Right atrium auricular region (tissue), 2 donors: ENCODE results near the gene ROBO2. TPM values are rescaled to one million over a fixed set of nuclear protein-coding genes. Genes with fewer than 3 reads are reported as not detected.

Source experiments
- DNase-seq: peaks from one replicate; pipeline ENCODE4 v3.0.0-alpha.2; 2019; ENCODE audit warnings: low spot score
- H3K27ac ChIP-seq, 2 donors: fragments of 200-600 bp; sonication (generic); 1 replicate in 1 of 2; 2 replicates in 1 of 2; pipeline ENCODE4 v1.5.1; 2016 to 2019
- H3K27me3 ChIP-seq, 2 donors: fragments of 200-600 bp; sonication (generic); one replicate each; pipeline versions ENCODE4 v1.5.1 to v1.6.0; 2017 to 2019
- H3K36me3 ChIP-seq: fragments of 200-600 bp; sonication (generic); one replicate; pipeline ENCODE4 v1.5.1; 2016
- H3K4me1 ChIP-seq, 2 donors: fragments of 200-600 bp; sonication (generic); one replicate each; pipeline versions ENCODE4 v1.5.1 to v1.6.0; 2017 to 2019
- H3K4me3 ChIP-seq, 2 donors: fragments of 200-600 bp; sonication (generic); 1 replicate in 1 of 2; 2 replicates in 1 of 2; pipeline ENCODE4 v1.5.1; 2017 to 2019; ENCODE audit warnings: mild to moderate bottlenecking in 1 of 2, moderate library complexity in 1 of 2
- H3K9me3 ChIP-seq, 2 donors: fragments of 200-600 bp; sonication (generic); one replicate each; pipeline ENCODE4 v1.5.1; 2019
- total RNA-seq, 2 donors: library from RNA; depleted of rRNA; stranded (reverse); fragments of >200 nt; gene quantifications; one replicate each; pipeline ENCODE4 v1.1.0, GENCODE V29; 2016
- TF ChIP-seq, protein P1 (sequence below), 2 donors: fragments of 200-600 bp; sonication (generic); IDR thresholded peaks; one replicate each; pipeline ENCODE4 v1.5.1; 2019; ENCODE audit warnings: antibody characterized with exemption in 2 of 2

Gene ROBO2
- total RNA-seq, 2 donors from 2014 or later: 2.5 TPM; not detected in 1

DNA sequence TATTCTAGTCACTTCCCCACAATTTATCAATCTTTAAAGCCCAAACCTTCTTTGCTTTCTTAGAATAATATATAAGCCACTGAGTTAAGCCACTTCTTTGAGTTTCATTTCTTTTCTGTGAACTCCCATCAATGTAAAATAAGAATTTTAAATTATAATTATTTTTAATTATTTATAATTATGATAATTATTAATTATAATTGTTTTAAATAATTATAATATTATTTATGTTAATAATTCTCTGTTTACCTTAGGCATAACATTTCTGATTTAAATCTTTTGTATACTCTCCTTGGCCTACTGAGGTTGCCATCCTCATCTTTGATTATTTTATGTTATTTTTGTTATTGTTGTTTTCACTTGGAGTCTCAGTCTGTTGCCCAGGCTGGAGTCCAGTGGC is 644.2 kb downstream of the ROBO2 start:
- TF ChIP-seq, protein P1, sequence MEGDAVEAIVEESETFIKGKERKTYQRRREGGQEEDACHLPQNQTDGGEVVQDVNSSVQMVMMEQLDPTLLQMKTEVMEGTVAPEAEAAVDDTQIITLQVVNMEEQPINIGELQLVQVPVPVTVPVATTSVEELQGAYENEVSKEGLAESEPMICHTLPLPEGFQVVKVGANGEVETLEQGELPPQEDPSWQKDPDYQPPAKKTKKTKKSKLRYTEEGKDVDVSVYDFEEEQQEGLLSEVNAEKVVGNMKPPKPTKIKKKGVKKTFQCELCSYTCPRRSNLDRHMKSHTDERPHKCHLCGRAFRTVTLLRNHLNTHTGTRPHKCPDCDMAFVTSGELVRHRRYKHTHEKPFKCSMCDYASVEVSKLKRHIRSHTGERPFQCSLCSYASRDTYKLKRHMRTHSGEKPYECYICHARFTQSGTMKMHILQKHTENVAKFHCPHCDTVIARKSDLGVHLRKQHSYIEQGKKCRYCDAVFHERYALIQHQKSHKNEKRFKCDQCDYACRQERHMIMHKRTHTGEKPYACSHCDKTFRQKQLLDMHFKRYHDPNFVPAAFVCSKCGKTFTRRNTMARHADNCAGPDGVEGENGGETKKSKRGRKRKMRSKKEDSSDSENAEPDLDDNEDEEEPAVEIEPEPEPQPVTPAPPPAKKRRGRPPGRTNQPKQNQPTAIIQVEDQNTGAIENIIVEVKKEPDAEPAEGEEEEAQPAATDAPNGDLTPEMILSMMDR (IDR thresholded peaks at IDR 0.05): no peak
- Histone ChIP-seq H3K36me3 (no peaks in the 10 kb centered on the region), H3K27me3 (no peaks in the 10 kb centered on the region), H3K27ac (no peak overlapping the region), H3K9me3 (peaks cover 8 to 23% of the 10 kb centered on the region in 2 donors), H3K4me3 (no peak overlapping the region), H3K4me1 (no peaks in the 10 kb centered on the region)
- DNase-seq: no peak

- Histone ChIP-seq H3K9me3 (peaks cover 8 to 23% of the 10 kb centered on the region in 2 donors), H3K36me3 (no peaks in the 10 kb centered on the region), H3K4me3 (no peak overlapping the region), H3K4me1 (no peaks in the 10 kb centered on the region), H3K27ac (no peak overlapping the region), H3K27me3 (no peaks in the 10 kb centered on the region)
- DNase-seq: no peak
- TF ChIP-seq, protein P1 (IDR thresholded peaks at IDR 0.05): no peak
Observed at GRCh38 chr3:77685713-77686112, 645.8 kb downstream of the ROBO2 start.

DNA sequence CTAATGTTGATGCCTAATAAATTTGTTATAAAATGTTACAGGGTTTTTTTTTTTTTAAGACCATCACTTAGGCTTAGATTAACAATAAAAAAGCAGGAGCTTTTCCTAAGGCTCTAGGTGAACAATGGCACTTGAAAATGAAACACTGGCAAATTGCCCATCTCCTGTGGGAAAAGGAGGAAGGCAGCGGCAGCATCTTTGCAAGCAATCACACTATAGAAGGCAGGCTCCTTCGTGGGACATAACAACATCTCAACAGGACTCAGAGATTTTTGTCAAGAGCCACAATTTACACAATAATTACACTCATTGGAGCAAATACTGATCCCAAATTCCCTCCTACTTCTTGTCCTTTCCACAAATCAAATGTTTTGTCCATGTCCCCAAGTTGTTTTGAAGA is 646.7 kb downstream of the ROBO2 start:
- no peak for DNase-seq

GRCh38 chr3:77687545-77687944 is 647.6 kb downstream of the ROBO2 start:
- H3K9me3 ChIP-seq: peaks cover 0 to 4% of the 10 kb centered on the region in 2 donors
- DNase-seq: no peak
- TF ChIP-seq, protein P1 (IDR thresholded peaks at IDR 0.05): no peak
- no peaks in the 10 kb centered on the region for H3K27me3 ChIP-seq
- H3K4me3 ChIP-seq: no peak overlapping the region
- no peaks in the 10 kb centered on the region for H3K36me3 ChIP-seq
- no peak overlapping the region for H3K27ac ChIP-seq
- H3K4me1 ChIP-seq: no peaks in the 10 kb centered on the region

More for the DNA sequence above, 646.7 kb downstream of the ROBO2 start:
- TF ChIP-seq, protein P1 (IDR thresholded peaks at IDR 0.05): no peak
- Histone ChIP-seq H3K27me3 (no peaks in the 10 kb centered on the region), H3K4me1 (no peaks in the 10 kb centered on the region), H3K4me3 (no peak overlapping the region), H3K27ac (no peak overlapping the region), H3K36me3 (no peaks in the 10 kb centered on the region), H3K9me3 (peaks cover 8 to 14% of the 10 kb centered on the region in 2 donors)

DNA sequence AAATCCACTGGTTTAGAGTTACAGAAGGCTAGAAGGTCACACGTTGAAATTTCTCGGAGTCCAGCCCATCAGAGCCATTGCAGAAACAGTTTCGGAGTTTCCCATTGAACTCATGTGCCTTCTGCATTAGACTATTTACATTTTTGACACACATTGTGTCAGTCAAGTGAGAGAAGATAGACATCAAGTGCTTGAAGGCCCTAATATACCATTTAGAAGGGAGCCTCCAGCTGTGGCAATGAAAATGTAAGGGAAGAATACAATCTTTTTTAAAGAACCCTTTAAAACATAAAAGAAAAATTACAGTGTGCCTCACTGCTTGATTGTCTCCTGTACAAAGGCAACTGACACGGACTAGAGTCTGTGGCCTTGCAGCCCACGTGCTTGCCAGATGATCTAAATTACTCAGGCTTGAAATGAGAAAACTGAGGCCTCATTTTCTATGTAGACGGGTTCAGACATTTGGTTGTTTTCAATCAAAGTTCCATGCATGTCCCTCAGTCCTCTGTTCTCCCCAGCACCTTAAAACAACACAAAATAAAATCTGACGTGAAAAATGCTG is 650.5 kb downstream of the ROBO2 start:
- no peaks in the 10 kb centered on the region for H3K4me1 ChIP-seq
- no peaks in the 10 kb centered on the region for H3K27me3 ChIP-seq
- H3K9me3 ChIP-seq: no peaks in the 10 kb centered on the region
- H3K4me3 ChIP-seq: no peak overlapping the region
- TF ChIP-seq, protein P1 (IDR thresholded peaks at IDR 0.05): no peak
- DNase-seq: no peak
- no peak overlapping the region for H3K27ac ChIP-seq
- no peaks in the 10 kb centered on the region for H3K36me3 ChIP-seq

- no peaks in the 10 kb centered on the region for H3K9me3 ChIP-seq
- no peak for DNase-seq
Observed at GRCh38 chr3:77693147-77693546, 653.2 kb downstream of the ROBO2 start.

More at GRCh38 chr3:77693147-77693546, 653.2 kb downstream of the ROBO2 start:
- no peak overlapping the region for H3K27ac ChIP-seq
- no peaks in the 10 kb centered on the region for H3K4me1 ChIP-seq
- no peak overlapping the region for H3K4me3 ChIP-seq
- no peaks in the 10 kb centered on the region for H3K27me3 ChIP-seq
- TF ChIP-seq, protein P1 (IDR thresholded peaks at IDR 0.05): no peak
- H3K36me3 ChIP-seq: no peaks in the 10 kb centered on the region
